GM18526 (cell line): Measurements from ENCODE around the gene USP20.

Experiments
- POLR2A ChIP-seq: IDR thresholded peaks from 3 replicates; pipeline ENCODE4 v1.6.1; 2011; ENCODE audit not compliant: insufficient read length; ENCODE audit errors: extremely low read depth

The USP20 gene

GRCh38 chr9:129840034-129840433 is 4.8 kb downstream of the USP20 start:
- TF ChIP-seq POLR2A = no peak

GRCh38 chr9:129841071-129841470 is 5.8 kb downstream of the USP20 start:
- no peak for TF ChIP-seq POLR2A

- TF ChIP-seq POLR2A = no peak
Observed at GRCh38 chr9:129845373-129845772, 10.1 kb downstream of the USP20 start.

GRCh38 chr9:129848712-129849441 is 13.6 kb downstream of the USP20 start:
- no peak for TF ChIP-seq POLR2A

GRCh38 chr9:129849901-129850300 is 14.6 kb downstream of the USP20 start:
- TF ChIP-seq POLR2A = no peak

GRCh38 chr9:129850821-129851550 is 15.7 kb downstream of the USP20 start:
- no peak for TF ChIP-seq POLR2A

- no peak for TF ChIP-seq POLR2A
Observed at GRCh38 chr9:129851821-129852220, 16.6 kb downstream of the USP20 start.

- TF ChIP-seq POLR2A = no peak
Observed at GRCh38 chr9:129852579-129852978, 17.3 kb downstream of the USP20 start.

- TF ChIP-seq POLR2A = no peak
Observed at GRCh38 chr9:129853614-129854013, 18.4 kb downstream of the USP20 start.

GRCh38 chr9:129854588-129855110 is 19.4 kb downstream of the USP20 start:
- TF ChIP-seq POLR2A = no peak

- no peak for TF ChIP-seq POLR2A
Observed at GRCh38 chr9:129857207-129857606, 21.9 kb downstream of the USP20 start.

- TF ChIP-seq POLR2A = no peak
Observed at GRCh38 chr9:129858167-129858962, 23.1 kb downstream of the USP20 start.

GRCh38 chr9:129860653-129861446 is 25.6 kb downstream of the USP20 start:
- no peak for TF ChIP-seq POLR2A

- TF ChIP-seq POLR2A = no peak
Observed at GRCh38 chr9:129861447-129861827, 26.2 kb downstream of the USP20 start.

GRCh38 chr9:129863059-129863690 is 27.9 kb downstream of the USP20 start:
- no peak for TF ChIP-seq POLR2A
